ENCODE data around the gene RP2.

Gene RP2

DNA sequence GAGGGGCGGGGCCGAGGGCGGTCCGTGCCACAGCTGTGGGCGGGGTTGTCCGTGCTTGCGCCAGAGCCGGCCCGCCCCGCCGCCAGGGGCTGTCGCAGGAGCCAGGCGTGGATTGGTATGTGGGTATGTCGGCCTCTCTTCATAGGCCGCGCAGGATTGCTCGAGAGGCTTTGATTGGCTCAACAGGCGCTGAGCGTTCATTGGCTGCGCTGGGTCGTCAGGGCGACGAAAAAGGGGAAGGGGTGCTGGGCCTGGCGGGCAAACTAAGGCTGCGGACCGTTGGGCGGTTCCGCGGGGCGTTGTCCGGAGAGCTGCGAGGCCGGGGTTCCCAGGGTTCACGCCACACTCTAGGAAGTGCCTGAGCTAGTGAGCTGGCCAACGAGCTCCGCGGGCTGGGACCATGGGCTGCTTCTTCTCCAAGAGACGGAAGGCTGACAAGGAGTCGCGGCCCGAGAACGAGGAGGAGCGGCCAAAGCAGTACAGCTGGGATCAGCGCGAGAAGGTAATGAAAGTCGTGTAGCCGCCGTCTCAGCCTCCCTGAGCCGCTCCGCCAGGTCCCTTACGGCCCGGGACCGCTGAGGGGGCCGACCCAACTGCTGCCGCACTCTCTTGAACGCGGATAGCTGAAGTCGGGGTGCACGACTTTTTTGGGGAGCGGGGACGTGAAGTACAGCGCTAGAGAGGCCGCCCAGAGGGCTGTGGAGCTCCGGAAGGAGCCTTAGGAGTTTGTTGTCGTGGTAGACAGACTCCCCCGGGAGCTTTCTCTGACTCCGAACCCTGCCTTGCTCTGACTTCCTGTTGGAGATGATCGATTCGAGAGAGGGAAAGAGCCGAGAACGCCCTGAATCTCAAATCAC lies at the start of gene RP2:
Gene RP2, plus strand, starts transcription at position 343 of the 857 bp plus-strand sequence. Its CDS starts 58 bp downstream, at position 401.
- peak; percentile 86 for DNase-seq

DNA sequence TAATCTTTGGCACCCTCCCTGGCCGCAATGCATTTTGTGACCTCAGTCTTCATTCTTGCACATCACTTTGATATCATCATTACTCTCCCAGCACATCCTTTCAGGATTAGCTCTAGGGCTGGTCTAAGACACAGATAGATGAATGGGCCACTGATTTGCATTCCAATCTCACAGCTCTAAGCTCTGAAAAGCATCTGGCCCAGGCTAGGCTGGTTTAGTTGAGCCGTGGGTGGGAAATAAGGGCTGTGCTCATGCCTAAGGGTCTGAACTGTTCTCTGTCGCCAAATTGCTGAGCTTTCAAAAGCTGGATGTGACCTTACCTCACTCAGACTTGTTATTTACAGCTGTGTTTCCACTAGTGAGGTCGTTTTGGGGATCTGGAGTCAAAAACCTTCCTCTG lies 47.9 kb upstream of the RP2 start:
- no peak for DNase-seq

DNA sequence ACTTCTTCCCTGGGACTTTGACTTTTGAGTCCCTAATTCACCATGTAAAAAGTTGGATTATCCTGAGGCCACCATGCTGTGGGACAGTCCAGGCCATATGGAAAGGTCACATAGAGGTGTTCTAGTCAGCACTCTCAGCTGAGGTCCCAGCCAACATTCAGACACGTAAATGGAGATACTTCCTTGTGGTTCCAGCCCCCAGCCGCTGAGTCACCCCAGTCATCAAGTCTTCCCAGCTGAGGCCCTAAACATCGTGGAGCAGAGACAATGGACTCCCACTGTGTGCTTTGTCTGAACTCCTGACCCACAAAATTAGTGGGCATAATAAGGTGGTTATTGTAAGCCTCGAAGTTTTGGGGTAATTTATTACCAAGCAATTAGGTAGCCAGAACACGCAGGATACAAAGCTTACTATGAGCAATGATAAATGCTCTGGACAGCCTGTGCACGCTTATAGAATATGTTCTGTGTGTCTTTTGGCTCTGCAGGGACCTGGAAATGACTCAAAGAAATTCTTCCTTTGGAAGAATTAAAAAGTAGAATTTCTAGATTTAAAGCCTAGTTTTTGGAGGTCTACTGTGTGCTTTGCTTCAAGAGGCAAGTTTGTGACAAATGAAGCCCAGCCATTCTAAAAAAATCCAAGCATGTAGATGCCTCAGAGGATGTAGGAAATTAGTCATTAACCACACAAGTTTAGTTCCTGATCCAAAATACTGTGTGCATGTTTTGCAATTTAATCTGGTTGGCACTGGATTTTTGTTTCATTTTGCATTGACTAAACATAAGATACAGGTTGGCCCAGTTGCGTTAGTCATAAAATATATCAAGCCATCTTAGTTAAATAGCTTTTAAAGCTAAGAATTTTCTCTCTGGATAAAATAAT lies 44.7 kb upstream of the RP2 start:
- DNase-seq: peak; percentile 10

DNA sequence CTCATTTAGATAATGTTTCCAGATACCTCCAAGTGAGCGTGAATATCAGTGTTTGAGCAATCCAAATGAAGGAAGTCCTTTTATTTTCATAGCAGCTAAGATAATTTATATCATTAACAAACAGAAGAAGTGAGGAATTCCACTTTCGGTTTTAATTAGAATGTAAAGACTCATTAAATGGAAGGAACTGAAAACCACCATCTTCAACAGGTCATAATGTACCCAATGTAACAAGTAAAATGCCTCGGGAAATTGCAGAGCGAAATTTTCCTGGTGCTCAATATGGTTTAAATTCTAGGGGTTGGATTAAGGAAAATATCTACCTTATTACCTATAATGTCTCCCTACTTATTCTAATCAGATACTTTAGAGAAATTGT lies 44.0 kb upstream of the RP2 start:
- DNase-seq: no peak

- DNase-seq: no peak
Measured at GRCh38 chrX:46793386-46794143, 43.3 kb upstream of the RP2 start.

DNA sequence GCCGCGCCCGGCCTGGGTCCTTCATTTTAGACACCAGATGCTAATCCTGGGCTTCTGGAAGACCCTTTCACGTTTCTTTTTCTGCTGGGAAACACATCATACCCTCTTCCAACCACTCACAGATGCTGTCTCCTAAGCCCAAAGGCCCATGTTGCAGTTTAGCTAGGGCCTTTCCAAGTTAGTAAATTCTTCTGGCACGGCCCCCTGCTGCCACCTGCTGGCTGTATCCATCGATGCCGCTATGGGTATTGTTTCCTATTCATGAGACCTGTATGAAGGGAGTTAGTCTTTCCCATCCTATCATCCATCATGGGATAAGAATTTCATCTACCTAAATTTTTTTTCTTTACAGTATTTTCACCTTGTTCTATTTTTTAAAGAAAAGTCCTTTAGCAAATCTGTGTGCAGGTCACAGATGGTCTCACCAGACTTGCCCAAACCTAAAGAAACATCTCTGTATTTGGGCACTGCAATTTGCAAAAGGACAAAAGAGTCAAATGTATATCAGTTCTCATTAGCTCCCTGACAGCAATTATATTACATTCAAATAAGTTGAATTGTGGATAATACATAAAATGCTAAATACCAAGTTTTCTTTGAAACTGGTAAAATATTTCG lies 40.2 kb upstream of the RP2 start:
- DNase-seq: peak; percentile 76

DNA sequence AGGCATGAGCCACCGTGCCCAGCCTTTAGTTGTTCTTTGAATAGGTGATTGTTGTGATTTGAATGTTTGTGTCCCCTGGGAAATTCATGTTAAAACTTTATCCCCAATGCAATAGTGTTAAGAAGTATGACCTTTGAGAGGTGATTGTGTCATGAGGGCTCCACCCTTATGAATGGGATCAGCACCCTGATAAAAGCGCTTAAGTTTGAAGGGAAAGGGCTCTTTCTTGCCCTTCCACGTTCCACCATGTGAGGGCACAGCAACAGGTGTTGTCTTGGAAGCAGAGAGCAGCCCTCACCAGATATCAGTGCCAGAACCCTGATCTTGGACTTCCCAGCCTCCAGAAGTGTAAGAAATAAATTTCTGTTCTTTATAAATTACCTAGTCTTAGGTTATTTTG lies 33.7 kb upstream of the RP2 start:
- no peak for DNase-seq

DNA sequence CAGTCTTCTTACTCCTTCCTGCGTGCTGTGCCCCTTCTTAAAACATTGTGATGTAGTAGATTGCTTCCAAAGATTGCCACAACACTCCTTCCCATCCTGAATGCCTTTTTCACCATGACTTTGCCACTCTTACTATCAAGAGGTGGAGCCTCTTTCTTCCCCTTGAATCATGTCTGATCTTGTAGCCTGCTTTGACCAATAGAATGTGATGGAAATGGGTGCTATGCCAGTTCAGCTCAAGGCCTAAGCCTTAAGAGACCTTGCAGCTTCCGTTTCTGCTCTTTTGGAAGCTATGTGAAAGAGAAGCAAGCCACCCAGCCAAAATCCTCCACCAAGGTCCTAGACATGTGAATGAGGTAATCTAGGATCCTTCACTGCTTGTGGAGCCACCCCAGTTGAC lies 31.6 kb upstream of the RP2 start:
- no peak for DNase-seq

DNA sequence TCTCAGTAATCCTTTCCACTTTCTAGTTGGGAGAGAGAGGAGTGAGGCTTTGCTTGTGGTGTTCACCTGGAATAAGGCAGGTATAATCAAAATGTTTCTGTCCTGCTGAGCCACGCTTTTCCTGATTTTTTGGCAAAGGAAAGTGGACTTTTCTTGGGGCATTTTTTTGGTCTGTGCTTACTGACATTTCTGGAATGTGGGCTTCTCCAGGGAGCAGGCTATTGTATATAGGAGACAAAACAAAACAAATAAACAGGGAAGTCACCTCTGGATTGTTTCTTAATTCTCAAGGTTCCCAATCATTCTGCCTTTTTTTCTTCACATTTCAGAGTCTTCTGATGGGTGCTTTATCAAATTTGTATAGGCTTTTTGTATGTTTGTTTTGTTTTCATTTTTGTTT lies 25.7 kb upstream of the RP2 start:
- no peak for DNase-seq

GRCh38 chrX:46812445-46812844 lies 24.4 kb upstream of the RP2 start:
- DNase-seq: no peak

GRCh38 chrX:46814966-46815365 lies 21.9 kb upstream of the RP2 start:
- DNase-seq: no peak

DNA sequence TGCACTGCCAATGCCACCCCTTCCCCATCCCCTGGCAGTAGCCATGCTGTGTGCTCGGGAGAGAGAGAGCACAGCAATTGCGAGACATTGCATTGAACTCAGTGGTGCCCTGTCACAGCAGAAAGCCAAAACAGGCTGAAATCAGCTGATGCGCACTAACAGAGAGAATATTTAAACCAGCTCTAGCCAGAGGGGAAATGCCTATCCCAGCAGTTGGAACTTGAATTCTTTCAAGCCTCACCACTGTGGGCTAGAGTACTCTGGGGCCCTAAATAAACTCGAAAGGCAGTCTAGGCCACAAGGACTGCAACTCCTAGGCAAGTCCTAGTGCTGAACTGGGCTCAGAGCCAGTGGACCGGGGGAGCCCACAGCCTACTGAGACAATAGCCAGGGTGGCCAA lies 17.7 kb upstream of the RP2 start:
- DNase-seq: no peak

GRCh38 chrX:46820391-46821100 lies 16.3 kb upstream of the RP2 start:
- no peak for DNase-seq

GRCh38 chrX:46823481-46823880 lies 13.4 kb upstream of the RP2 start:
- DNase-seq: no peak

- DNase-seq: no peak
Measured at GRCh38 chrX:46831765-46832327, 5.0 kb upstream of the RP2 start.

DNA sequence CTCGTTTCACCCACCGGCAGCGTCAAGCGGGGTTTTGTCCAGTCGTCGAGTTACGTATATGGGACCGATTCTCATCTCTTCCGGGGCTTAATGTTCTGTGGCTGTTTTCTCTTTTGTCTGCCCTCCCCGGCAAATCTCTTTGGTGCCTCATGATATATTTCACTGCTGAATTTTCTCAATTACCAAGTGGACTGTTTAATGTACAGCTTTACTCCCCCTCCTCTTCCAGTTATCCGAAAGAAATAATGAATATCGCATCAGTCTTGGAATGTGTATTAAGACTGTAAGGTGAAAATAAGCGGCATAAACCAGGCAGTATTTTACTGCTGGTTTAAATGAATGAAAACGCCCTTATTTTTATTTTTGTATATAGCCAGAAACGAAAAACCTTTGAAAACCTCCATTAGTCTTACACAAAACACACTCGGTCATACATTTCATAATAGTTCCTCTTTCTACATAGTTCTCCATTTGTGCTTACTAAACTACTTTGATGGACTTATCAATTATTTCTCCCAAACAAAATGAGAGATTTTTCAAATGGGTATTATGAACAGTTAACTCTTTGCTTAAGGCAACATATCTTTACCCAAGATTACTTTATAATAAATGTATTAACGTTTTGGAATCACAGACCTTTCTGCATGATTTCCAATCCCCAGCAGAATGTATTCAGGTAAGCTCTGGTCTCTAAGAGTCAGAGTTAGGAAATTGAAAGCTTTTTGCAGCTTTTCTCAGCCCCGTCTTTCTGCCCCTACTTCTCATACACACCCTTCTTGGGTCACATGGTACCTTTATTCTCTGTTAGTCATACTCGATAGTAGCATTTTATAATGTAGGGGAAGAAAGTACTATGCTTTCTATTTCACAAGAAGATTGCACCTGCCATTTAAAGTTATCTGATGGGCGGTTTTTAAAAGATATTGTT lies 979 bp downstream of the RP2 start:
- DNase-seq: peak; percentile 29

- DNase-seq: no peak
Measured at GRCh38 chrX:46838486-46838870, 1.6 kb downstream of the RP2 start.

DNA sequence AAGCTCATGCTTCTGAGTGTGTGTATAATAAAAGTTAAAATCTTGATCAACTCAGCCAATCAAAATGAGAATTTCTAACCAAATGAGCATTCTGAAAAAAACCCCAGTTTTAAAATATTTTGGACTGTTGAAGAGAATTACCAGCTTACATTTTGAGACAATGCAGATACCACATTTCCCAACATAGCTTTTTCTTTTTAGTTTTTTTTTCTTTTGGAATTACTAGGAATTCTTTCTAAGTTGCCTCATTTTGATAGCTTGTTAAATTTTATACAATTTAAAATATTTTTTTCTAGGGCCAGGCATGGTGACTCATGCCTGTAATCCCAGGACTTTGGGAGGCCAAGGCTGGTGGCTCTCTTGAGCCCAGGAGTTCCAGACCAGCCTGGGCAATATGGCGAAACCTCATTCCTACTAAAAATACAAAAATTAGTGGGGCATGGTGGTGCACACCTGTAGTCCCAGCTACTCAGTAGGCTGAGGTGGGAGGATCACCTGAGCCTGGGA lies 2.2 kb downstream of the RP2 start:
- DNase-seq: no peak

- DNase-seq: no peak
Measured at GRCh38 chrX:46840946-46841345, 4.1 kb downstream of the RP2 start.

- no peak for DNase-seq
Measured at GRCh38 chrX:46841346-46841745, 4.5 kb downstream of the RP2 start.
